ENCODE measurements around the gene C6orf132. TPM values are rescaled to one million over a fixed set of nuclear protein-coding genes. Genes with fewer than 3 reads are reported as not detected.
A peak's percentile ranks its signal among the peaks of the same experiment; 100 is the strongest.

Gene C6orf132
- total RNA-seq, 3 donors from 2014 or later: 22.2 to 67.6 (median 57.6) TPM

- intact Hi-C loops (cut with DNase I, micrococcal nuclease): no loop called here
- H3K4me3 ChIP-seq: no peak overlapping the region
- H3K9me3 ChIP-seq: no peaks in the 10 kb centered on the region
- H3K4me1 ChIP-seq (ENCODE audit: low read depth): peaks cover 40% of the 10 kb centered on the region
- no peak for TF ChIP-seq CTCF (IDR thresholded peaks at IDR 0.05)
- no peaks in the 10 kb centered on the region for H3K36me3 ChIP-seq (ENCODE audit: low read depth)
- ATAC-seq (no peak), DNase-seq (no peak)
These were observed 4.2 kb downstream of the C6orf132 start for GRCh38 chr6:42138190-42138589.

DNA sequence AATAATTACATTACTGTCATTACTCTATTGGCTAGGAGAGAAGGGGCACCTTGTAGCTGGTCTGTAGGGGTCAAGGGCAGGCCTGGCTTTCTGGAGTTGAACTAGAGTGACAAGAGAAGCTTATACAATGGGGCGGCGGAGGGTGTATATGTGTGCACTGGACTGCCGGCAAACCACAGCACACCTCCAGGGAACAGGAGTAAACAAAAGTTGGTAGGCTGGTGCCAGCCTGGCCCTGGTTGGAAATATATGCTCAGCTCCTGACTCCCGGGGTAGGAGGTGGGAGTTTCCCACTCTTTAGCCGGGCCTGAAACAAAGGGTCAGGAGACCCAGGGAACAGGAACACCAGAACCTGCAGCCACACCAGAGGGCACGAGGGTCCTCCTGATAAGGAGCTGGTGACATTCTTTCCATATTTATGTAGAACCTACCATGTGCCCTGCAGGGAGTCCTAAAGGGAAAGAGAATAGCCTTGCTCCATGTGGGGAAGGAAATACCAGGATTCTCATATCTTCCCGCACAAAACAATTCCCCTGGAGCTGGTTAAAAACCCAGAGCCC, 5.1 kb downstream of the C6orf132 start:
- intact Hi-C loops (cut with DNase I, micrococcal nuclease): no loop called here
- DNase-seq (peak in 2 of 3 donors; percentile 65 to 73), ATAC-seq (peak; percentile 50)
- no peaks in the 10 kb centered on the region for H3K36me3 ChIP-seq (ENCODE audit: low read depth)
- no peaks in the 10 kb centered on the region for H3K9me3 ChIP-seq
- no peak overlapping the region for H3K4me3 ChIP-seq
- H3K4me1 ChIP-seq (ENCODE audit: low read depth): peaks cover 40% of the 10 kb centered on the region
- TF ChIP-seq CTCF (IDR thresholded peaks at IDR 0.05): no peak

DNA sequence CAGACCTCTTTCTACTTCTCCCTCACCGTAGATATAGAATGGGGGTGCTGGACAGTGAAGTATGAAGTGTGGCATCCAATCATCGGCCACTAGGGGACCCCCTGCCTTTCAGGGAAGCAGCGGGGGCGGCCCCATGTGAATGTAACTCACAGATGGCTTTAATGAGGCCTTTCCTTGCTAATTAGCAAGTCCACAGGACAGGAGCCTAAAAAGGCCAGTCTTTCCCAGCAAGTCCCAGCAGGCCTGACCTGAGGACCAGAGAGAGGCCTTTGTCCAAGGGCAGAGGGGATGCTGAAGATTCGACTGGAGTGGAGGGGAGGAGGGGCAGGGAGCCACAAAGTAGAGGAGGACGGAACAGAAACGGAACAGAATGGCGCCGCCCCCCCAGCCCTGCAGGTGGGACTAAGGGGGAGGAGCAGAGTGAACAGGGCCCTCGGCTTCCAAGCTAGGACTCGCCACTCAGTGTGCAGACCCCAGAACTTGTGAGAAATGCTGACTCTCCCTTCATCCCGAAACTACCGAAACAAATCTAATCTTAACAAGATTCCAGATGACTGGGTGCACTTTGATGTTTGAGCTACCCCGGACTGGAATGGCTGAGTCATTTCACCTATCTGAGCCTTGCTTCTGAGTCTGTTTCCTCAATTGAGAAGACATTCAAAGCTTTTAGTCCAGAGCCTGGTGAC, 5.8 kb downstream of the C6orf132 start:
- Histone ChIP-seq H3K9me3 (no peaks in the 10 kb centered on the region), H3K4me3 (no peak overlapping the region), H3K36me3 (ENCODE audit: low read depth) (no peaks in the 10 kb centered on the region), H3K4me1 (ENCODE audit: low read depth) (peaks cover 40% of the 10 kb centered on the region)
- ATAC-seq (peak; percentile 58), DNase-seq (no peak)
- TF ChIP-seq CTCF (IDR thresholded peaks at IDR 0.05): no peak
- intact Hi-C loops (cut with DNase I, micrococcal nuclease): no loop called here

DNA sequence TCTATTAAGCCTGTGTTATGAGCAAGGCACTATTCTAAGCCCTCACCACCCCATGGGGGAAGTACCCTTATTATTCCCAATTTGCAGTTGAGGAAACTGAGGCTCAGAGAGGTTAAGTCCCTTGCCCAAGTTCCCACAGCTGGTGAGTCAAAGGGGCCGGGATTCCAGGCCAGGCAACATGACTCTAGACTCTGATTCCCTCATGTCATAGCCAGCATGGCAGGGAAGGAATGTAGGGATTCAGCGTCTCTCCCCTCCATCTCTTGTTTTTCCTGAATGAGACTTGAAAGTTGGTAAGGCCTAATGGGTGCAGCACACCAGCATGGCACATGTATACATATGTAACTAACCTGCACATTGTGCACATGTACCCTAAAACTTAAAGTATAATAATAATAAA, 6.7 kb downstream of the C6orf132 start:
- ATAC-seq: no peak
- no peaks in the 10 kb centered on the region for H3K9me3 ChIP-seq
- no peak for TF ChIP-seq CTCF (IDR thresholded peaks at IDR 0.05)
- no peak for DNase-seq
- intact Hi-C loops (cut with DNase I, micrococcal nuclease): no loop called here
- H3K4me1 ChIP-seq (ENCODE audit: low read depth): peaks cover 37% of the 10 kb centered on the region
- H3K36me3 ChIP-seq (ENCODE audit: low read depth): no peaks in the 10 kb centered on the region
- H3K4me3 ChIP-seq: no peak overlapping the region

GRCh38 chr6:42135161-42135560, 7.3 kb downstream of the C6orf132 start:
- H3K36me3 ChIP-seq (ENCODE audit: low read depth): no peaks in the 10 kb centered on the region
- H3K9me3 ChIP-seq: no peaks in the 10 kb centered on the region
- H3K4me3 ChIP-seq: no peak overlapping the region
- intact Hi-C loops (cut with DNase I, micrococcal nuclease): no loop called here
- no peak for ATAC-seq
- no peak for TF ChIP-seq CTCF (IDR thresholded peaks at IDR 0.05)
- no peak for DNase-seq
- H3K4me1 ChIP-seq (ENCODE audit: low read depth): peaks cover 32% of the 10 kb centered on the region

Measured in mucosa of descending colon (tissue), 3 donors.